SK-N-SH treated with all-trans-retinoic acid at 6 μM for 48 hours (cell line): ENCODE results near the gene SPRR2D.

Source experiments
- ARNTL ChIP-seq: fragments of 450-650 bp; formaldehyde crosslinking; IDR thresholded peaks from 2 replicates; pipeline ENCODE4 v1.5.0; 2020; ENCODE audit warnings: low read depth, mild to moderate bottlenecking, moderate library complexity, borderline replicate concordance
- CREB5 ChIP-seq: fragments of 250-450 bp; sonication (Bioruptor Pico); IDR thresholded peaks from 2 replicates; pipeline ENCODE4 v1.5.1; 2020; ENCODE audit warnings: low read depth, mild to moderate bottlenecking, moderate library complexity
- ESRRG ChIP-seq: fragments of 250-450 bp; sonication (Bioruptor Pico); IDR thresholded peaks from 2 replicates; pipeline ENCODE4 v1.6.1; 2021; ENCODE audit warnings: mild to moderate bottlenecking
- PATZ1 ChIP-seq: fragments of 250-450 bp; sonication (Bioruptor Pico); IDR thresholded peaks from 2 replicates; pipeline ENCODE4 v1.8.0; 2020; ENCODE audit warnings: mild to moderate bottlenecking, moderate library complexity, borderline replicate concordance
- POU6F1 ChIP-seq: fragments of 250-450 bp; sonication (Bioruptor Pico); IDR thresholded peaks from 2 replicates; pipeline ENCODE4 v1.8.0; 2021; ENCODE audit warnings: low read depth, mild to moderate bottlenecking, moderate library complexity, borderline replicate concordance
- RARB ChIP-seq: fragments of 250-450 bp; sonication (Bioruptor Pico); IDR thresholded peaks from 2 replicates; pipeline ENCODE4 v1.8.0; 2021; ENCODE audit warnings: mild to moderate bottlenecking, moderate library complexity
- SNAI2 ChIP-seq: fragments of 250-450 bp; sonication (Bioruptor Pico); IDR thresholded peaks from 2 replicates; pipeline ENCODE4 v1.5.0; 2020; ENCODE audit warnings: mild to moderate bottlenecking, moderate library complexity
- TOX ChIP-seq: fragments of 250-450 bp; sonication (Bioruptor Pico); IDR thresholded peaks from 2 replicates; pipeline ENCODE4 v1.8.0; 2021; ENCODE audit warnings: mild to moderate bottlenecking, moderate library complexity, borderline replicate concordance
- TSHZ2 ChIP-seq: fragments of 250-450 bp; sonication (Bioruptor Pico); IDR thresholded peaks from 2 replicates; pipeline ENCODE4 v1.5.0; 2020; ENCODE audit warnings: mild to moderate bottlenecking, moderate library complexity
- ZC3H10 ChIP-seq: fragments of 250-450 bp; sonication (Bioruptor Pico); IDR thresholded peaks from 2 replicates; pipeline ENCODE4 v1.5.1; 2021; ENCODE audit warnings: mild to moderate bottlenecking, moderate library complexity
- ZFP30 ChIP-seq: fragments of 450-650 bp; formaldehyde crosslinking; IDR thresholded peaks from 2 replicates; pipeline ENCODE4 v1.5.0; 2022; ENCODE audit warnings: mild to moderate bottlenecking, moderate library complexity
- ZNF565 ChIP-seq: fragments of 450-650 bp; formaldehyde crosslinking; conservative IDR thresholded peaks from 2 replicates; pipeline ENCODE4 v1.5.0; 2020; ENCODE audit warnings: low read depth, mild to moderate bottlenecking, moderate library complexity
- ZNF70 ChIP-seq: fragments of 450-650 bp; formaldehyde crosslinking; IDR thresholded peaks from 2 replicates; pipeline ENCODE4 v1.5.0; 2020; ENCODE audit warnings: mild to moderate bottlenecking, moderate library complexity

- TF ChIP-seq ZNF565 (CRISPR knock-in tag): no peak
- TF ChIP-seq POU6F1 (CRISPR knock-in tag): no peak
- TF ChIP-seq ARNTL: no peak
- TF ChIP-seq RARB: no peak
- TF ChIP-seq TSHZ2 (CRISPR knock-in tag): no peak
- TF ChIP-seq ZFP30 (CRISPR knock-in tag): no peak
- TF ChIP-seq ZNF70 (CRISPR knock-in tag): no peak
- TF ChIP-seq ESRRG (CRISPR knock-in tag): no peak
- TF ChIP-seq SNAI2 (CRISPR knock-in tag): no peak
- no peak for TF ChIP-seq ZC3H10 (CRISPR knock-in tag)
- TF ChIP-seq CREB5: no peak
- TF ChIP-seq TOX (CRISPR knock-in tag): no peak
- TF ChIP-seq PATZ1 (CRISPR knock-in tag): no peak
Observed at GRCh38 chr1:153025797-153026196, 15.1 kb downstream of the SPRR2D start.
